Subcutaneous adipose tissue (tissue), 4 donors: ENCODE results near the gene ZNF791. TPM values are rescaled to one million over a fixed set of nuclear protein-coding genes. Genes with fewer than 3 reads are reported as not detected.

Experiments used
- CTCF ChIP-seq: fragments of 450-650 bp; IDR thresholded peaks from one replicate; pipeline ENCODE4 v1.5.1; 2016; ENCODE audit warnings: low read depth, mild to moderate bottlenecking, control low read depth, antibody characterized with exemption, moderate library complexity
- total RNA-seq, 4 donors: library from RNA; depleted of rRNA; stranded (reverse); fragments of >200 nt; gene quantifications; one replicate each; pipeline ENCODE4 v1.1.0, GENCODE V29; 2016

The ZNF791 gene
- total RNA-seq, 4 donors from 2014 or later, result 21.2 to 26.0 (median 24.9) TPM

GRCh38 chr19:12680034-12680433, 69.3 kb downstream of the ZNF791 start:
- TF ChIP-seq CTCF, result no peak

DNA sequence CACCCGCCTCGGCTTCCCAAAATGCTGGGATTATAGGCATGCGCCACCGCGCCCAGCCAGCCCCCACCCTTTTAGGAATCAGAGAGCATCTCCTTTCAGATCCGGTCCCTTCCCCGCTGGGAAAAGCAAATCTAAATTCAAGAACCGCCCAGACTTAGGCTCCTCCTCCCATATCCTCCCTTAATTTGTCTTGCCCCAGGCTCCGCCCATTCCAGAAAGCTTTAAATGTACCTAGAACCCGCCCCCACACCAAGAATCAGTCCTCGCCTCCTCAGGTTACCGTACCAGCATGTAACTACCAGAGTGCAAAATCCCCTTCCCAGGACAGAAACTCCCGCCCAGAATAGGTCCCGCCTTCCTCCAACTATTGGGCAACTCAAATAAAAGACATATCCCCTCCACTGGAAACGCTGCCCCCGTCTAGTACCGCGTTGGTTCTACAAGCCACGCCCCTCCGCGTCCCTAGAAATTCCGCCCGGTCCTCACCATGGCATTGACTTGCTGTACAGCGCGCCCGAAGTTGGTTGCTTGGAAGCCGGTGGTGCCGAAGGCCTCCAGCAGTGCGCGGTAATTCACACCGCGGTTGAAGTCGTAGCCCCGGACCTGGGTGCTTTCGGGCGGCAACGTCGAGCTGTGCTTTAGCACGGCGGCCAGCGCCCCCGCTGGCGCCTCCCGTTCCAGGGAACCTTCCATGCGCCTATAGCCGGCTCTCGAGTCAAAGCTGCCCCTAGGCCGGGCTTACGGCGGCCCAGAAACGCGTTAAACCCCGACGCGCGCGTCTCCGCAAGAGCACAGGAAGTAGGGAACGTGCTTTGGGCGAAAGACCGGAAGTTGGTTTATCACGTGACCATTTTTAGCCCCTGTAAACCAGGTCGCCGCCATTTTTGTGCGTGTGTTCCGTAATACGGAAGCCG, 70.6 kb downstream of the ZNF791 start, which contains the start of gene DHPS:
Gene DHPS, minus strand, starts transcription at position 807 of the 914 bp plus-strand sequence. Its CDS starts 114 bp downstream, at position 693.
- TF ChIP-seq CTCF, result no peak

Other genes with a start within 250 kb of the ZNF791 start
- 1 to 10 TPM; 2.4 to 4.0 (median 3.2) TPM for gene ZNF442, start 245.2 kb upstream of the ZNF791 start, total RNA-seq
- gene ZNF799, start 209.6 kb upstream of the ZNF791 start, total RNA-seq, result 1 to 10 TPM; 6.2 to 7.5 (median 6.6) TPM
- 1 to 10 TPM; 4.2 to 5.9 (median 4.8) TPM for gene ZNF443, start 169.9 kb upstream of the ZNF791 start, total RNA-seq
- 1 to 10 TPM; 1.5 to 3.1 (median 2.8) TPM for gene ZNF709, start 126.1 kb upstream of the ZNF791 start, total RNA-seq
- 10 to 100 TPM; 10.7 to 15.0 (median 14.3) TPM for gene ZNF564, start 59.4 kb upstream of the ZNF791 start, total RNA-seq
- gene ZNF490, start 107 bp upstream of the ZNF791 start, total RNA-seq, result 1 to 10 TPM; 5.7 to 9.2 (median 7.8) TPM
- gene MAN2B1, start 55.8 kb downstream of the ZNF791 start, total RNA-seq, result 100 to 1,000 TPM in 2 of 4 donors, 10 to 100 TPM in 2; 61.0 to 186 (median 88.5) TPM
- gene WDR83, start 55.9 kb downstream of the ZNF791 start, total RNA-seq, result 10 to 100 TPM in 1 of 4 donors, 1 to 10 TPM in 3; 5.7 to 11.6 (median 8.6) TPM
- gene DHPS, start 71.0 kb downstream of the ZNF791 start, total RNA-seq, result 10 to 100 TPM; 49.9 to 85.7 (median 75.7) TPM
- not detected for gene GNG14, start 77.1 kb downstream of the ZNF791 start, total RNA-seq
- gene FBXW9, start 85.7 kb downstream of the ZNF791 start, total RNA-seq, result 1 to 10 TPM; 2.6 to 3.7 (median 2.7) TPM
- 10 to 100 TPM; 42.6 to 66.3 (median 61.3) TPM for gene TNPO2, start 113.0 kb downstream of the ZNF791 start, total RNA-seq
- 100 to 1,000 TPM; 163 to 417 (median 304) TPM for gene TRIR, start 123.8 kb downstream of the ZNF791 start, total RNA-seq
- gene GET3, start 126.6 kb downstream of the ZNF791 start, total RNA-seq, result 10 to 100 TPM; 35.1 to 53.5 (median 43.4) TPM
- gene BEST2, start 140.9 kb downstream of the ZNF791 start, total RNA-seq, result not detected
- 100 to 1,000 TPM in 1 of 4 donors, 10 to 100 TPM in 3; 17.1 to 290 (median 36.9) TPM for gene HOOK2, start 164.6 kb downstream of the ZNF791 start, total RNA-seq
- gene JUNB, start 180.6 kb downstream of the ZNF791 start, total RNA-seq, result 100 to 1,000 TPM in 3 of 4 donors, 10 to 100 TPM in 1; 77.6 to 304 (median 155) TPM
- gene PRDX2, start 190.9 kb downstream of the ZNF791 start, total RNA-seq, result 100 to 1,000 TPM; 124 to 217 (median 135) TPM
- gene THSD8, start 191.1 kb downstream of the ZNF791 start, total RNA-seq, result 1 to 10 TPM in 1 of 4 donors, not detected in 3; 1.3 TPM
- 1 to 10 TPM; 3.6 to 7.5 (median 5.1) TPM for gene RNASEH2A, start 195.7 kb downstream of the ZNF791 start, total RNA-seq
- not detected for gene RTBDN, start 223.7 kb downstream of the ZNF791 start, total RNA-seq
- under 1 TPM in 1 of 4 donors, not detected in 3; 0.17 TPM for gene MAST1, start 227.6 kb downstream of the ZNF791 start, total RNA-seq